Immature natural killer cell (primary cell): ENCODE data around the gene EXOC5. TPM values are rescaled to one million over a fixed set of nuclear protein-coding genes. Genes with fewer than 3 reads are reported as not detected.
A peak's percentile ranks its signal among the peaks of the same experiment; 100 is the strongest.

Experiments used
- DNase-seq, 3 donors: peaks; one replicate each; pipeline ENCODE4 v3.0.0; 2022; ENCODE audit warnings: mixed read lengths in 1 of 3
- H3K27ac Mint-ChIP-seq, 6 donors: one replicate each; pipeline ENCODE4 v1.8.0; 2020; ENCODE audit warnings: mixed read lengths in 6 of 6, mild to moderate bottlenecking in 5 of 6, inconsistent platforms in 4 of 6, moderate library complexity in 3 of 6
- H3K27me3 Mint-ChIP-seq, 3 donors: one replicate each; pipeline ENCODE4 v1.8.0; 2020 to 2021; ENCODE audit warnings: low read depth in 3 of 3, mild to moderate bottlenecking in 3 of 3, mixed read lengths in 3 of 3, moderate library complexity in 3 of 3, inconsistent platforms in 1 of 3
- H3K36me3 Mint-ChIP-seq, 3 donors: one replicate each; pipeline ENCODE4 v1.8.0; 2020; ENCODE audit warnings: mixed read lengths in 3 of 3, inconsistent platforms in 2 of 3, mild to moderate bottlenecking in 2 of 3
- H3K4me1 Mint-ChIP-seq, 2 donors: one replicate each; pipeline ENCODE4 v1.8.0; 2020; ENCODE audit warnings: inconsistent platforms in 2 of 2, mild to moderate bottlenecking in 2 of 2, mixed read lengths in 2 of 2, moderate library complexity in 1 of 2
- H3K4me3 Mint-ChIP-seq, 5 donors: one replicate each; pipeline ENCODE4 v1.8.0; 2020; ENCODE audit warnings: mild to moderate bottlenecking in 5 of 5, mixed read lengths in 5 of 5, inconsistent platforms in 3 of 5, moderate library complexity in 3 of 5
- H3K9me3 Mint-ChIP-seq, 6 donors: one replicate each; pipeline ENCODE4 v1.8.0; 2020; ENCODE audit warnings: mild to moderate bottlenecking in 6 of 6, mixed read lengths in 6 of 6, inconsistent platforms in 4 of 6, moderate library complexity in 3 of 6
- polyA plus RNA-seq, 3 donors: library from polyadenylated mRNA; unstranded; fragments of 300-500 nt; fragmentation: Illumina TruSeq; gene quantifications; one replicate each; pipeline ENCODE4 v1.2.3, GENCODE V29; 2021

The EXOC5 gene
- polyA plus RNA-seq: 10 to 100 TPM; 46.4 to 69.3 (median 59.6) TPM

- H3K27me3 Mint-ChIP-seq: peaks cover 8 to 15% (median 13%) of the 10 kb centered on the region in 3 donors
- H3K9me3 Mint-ChIP-seq: no peaks in the 10 kb centered on the region
- peak within 1 kb of the TSS; percentile 98 to 99 (median 99) for H3K4me3 Mint-ChIP-seq
- DNase-seq: peak; percentile 88 to 89 (median 89)
- H3K27ac Mint-ChIP-seq: peak within 1 kb of the TSS; percentile 96 to 99 (median 98)
- H3K4me1 Mint-ChIP-seq: peaks cover 59 to 88% of the 10 kb centered on the region in 2 donors
- no peaks in the 10 kb centered on the region for H3K36me3 Mint-ChIP-seq
These were observed at the start of gene EXOC5, which contains the start of gene AP5M1 for GRCh38 chr14:57268161-57269069. Gene EXOC5 (minus strand): TSS chr14:57268905. CDS start chr14:57268648, 257 bp downstream. Gene AP5M1 (plus strand): TSS chr14:57268971. CDS start chr14:57269315, 344 bp downstream.

DNA sequence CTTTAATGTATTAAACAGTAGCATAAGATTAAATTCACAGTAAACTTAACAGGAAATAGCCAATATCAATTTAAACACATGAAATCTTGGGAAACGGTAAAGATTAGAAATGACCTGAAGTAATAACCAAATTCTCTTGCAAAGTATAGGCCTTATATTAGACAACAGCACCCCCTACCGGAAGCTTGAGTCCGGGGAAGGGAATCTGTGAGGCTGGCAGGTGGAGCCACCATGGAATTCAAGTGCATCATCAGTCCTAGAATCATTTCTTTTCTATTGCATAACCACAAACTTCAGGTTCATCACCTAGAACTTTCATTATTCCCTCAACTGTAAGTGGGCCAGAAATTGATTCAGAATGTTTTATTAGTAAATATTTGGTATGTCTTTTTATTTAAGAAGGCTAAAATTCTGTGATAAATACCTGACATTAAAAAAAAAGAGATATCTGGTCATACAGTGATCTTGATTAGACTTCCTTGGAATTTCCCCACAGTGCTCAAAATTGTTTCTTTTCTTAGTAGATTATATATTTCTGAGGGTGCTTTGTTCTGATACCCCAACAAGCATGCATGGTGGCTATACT lies 48.6 kb upstream of the EXOC5 start:
- H3K9me3 Mint-ChIP-seq: no peaks in the 10 kb centered on the region
- peaks cover 5 to 6% of the 10 kb centered on the region in 2 donors for H3K4me1 Mint-ChIP-seq
- no peak overlapping the region for H3K4me3 Mint-ChIP-seq
- H3K27me3 Mint-ChIP-seq: peaks cover 0 to 2% (median 0%) of the 10 kb centered on the region in 3 donors
- H3K36me3 Mint-ChIP-seq: no peaks in the 10 kb centered on the region
- peak; percentile 57 to 68 (median 64) for DNase-seq
- no peak overlapping the region for H3K27ac Mint-ChIP-seq

GRCh38 chr14:57314396-57315089 lies 45.8 kb upstream of the EXOC5 start:
- Mint-ChIP-seq H3K9me3 (no peaks in the 10 kb centered on the region), H3K27ac (peak overlapping the region in 1 of 6 donors; percentile 12), H3K27me3 (peaks cover 0 to 4% (median 0%) of the 10 kb centered on the region in 3 donors), H3K36me3 (no peaks in the 10 kb centered on the region), H3K4me1 (peaks cover 5 to 6% of the 10 kb centered on the region in 2 donors), H3K4me3 (no peak overlapping the region)
- DNase-seq: no peak

DNA sequence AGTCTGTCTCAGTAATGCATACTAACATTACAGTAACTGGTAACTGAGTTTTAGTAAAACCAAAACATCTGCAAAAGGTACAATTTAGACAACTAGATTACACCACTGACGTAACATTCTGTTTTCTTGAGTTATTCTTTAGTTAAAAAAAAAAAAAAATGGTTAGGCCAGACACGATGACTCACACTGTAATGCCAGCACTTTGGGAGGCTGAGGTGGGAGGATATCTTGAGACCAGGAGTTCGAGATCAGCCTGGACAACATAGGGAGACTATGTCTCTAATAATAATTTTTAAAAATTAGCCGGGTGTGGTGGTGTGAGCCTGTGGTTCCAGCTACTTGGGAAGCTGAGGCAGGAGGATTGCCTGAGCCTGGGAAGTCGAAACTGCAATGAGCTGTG lies 34.2 kb upstream of the EXOC5 start:
- DNase-seq: no peak
- Mint-ChIP-seq H3K9me3 (no peaks in the 10 kb centered on the region), H3K36me3 (no peaks in the 10 kb centered on the region), H3K27ac (no peak overlapping the region), H3K4me1 (no peaks in the 10 kb centered on the region), H3K4me3 (no peak overlapping the region), H3K27me3 (peaks cover 0 to 7% (median 2%) of the 10 kb centered on the region in 3 donors)

GRCh38 chr14:57299511-57299910 lies 30.8 kb upstream of the EXOC5 start:
- Mint-ChIP-seq H3K4me3 (no peak overlapping the region), H3K36me3 (no peaks in the 10 kb centered on the region), H3K9me3 (no peaks in the 10 kb centered on the region), H3K27ac (no peak overlapping the region), H3K4me1 (no peaks in the 10 kb centered on the region), H3K27me3 (peaks cover 0 to 1% (median 0%) of the 10 kb centered on the region in 3 donors)
- DNase-seq: no peak

DNA sequence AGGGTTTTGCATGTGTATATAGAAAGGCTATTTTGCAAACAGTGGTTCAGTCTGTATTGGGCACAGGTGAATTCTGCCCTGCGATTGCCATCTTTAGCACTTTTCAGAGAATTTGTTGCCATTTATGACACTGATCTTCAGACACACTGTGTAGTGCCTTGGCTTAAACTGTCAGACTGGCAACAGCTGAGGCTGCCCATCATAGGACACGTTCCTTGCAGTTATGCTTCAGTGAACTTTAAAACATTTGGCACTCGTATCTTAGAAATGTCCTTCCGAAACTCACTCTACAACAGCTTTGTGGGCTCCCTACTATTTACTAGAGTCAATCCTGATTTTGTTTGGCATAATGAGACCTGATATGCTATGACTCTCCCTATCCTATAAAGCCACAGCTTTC lies 29.1 kb upstream of the EXOC5 start:
- H3K27ac Mint-ChIP-seq: no peak overlapping the region

DNA sequence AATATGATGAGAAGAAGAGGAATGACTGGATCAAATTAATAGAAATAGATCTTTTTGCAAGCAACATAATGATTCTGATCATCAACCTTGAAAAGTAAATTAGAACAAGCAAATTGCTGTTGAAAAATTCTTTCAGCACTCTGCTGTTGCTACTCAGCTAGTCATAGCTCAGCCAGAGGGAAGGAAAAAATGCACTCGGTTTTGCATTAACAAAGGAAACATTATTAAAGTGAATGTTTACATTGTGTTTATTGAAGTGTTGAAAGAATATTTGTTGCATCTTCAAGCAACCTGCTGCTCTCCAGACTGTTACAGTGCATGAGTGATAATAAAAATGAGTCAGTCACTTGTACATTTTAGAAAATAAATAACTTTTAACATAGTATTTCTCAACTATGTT lies 26.5 kb upstream of the EXOC5 start:
- Mint-ChIP-seq H3K27me3 (no peaks in the 10 kb centered on the region), H3K4me3 (no peak overlapping the region), H3K36me3 (peaks cover 3 to 5% (median 4%) of the 10 kb centered on the region in 3 donors), H3K4me1 (no peaks in the 10 kb centered on the region), H3K27ac (no peak overlapping the region), H3K9me3 (no peaks in the 10 kb centered on the region)
- no peak for DNase-seq

More for the DNA sequence above, 29.1 kb upstream of the EXOC5 start:
- DNase-seq: no peak
- no peaks in the 10 kb centered on the region for H3K9me3 Mint-ChIP-seq
- no peaks in the 10 kb centered on the region for H3K36me3 Mint-ChIP-seq
- no peaks in the 10 kb centered on the region for H3K4me1 Mint-ChIP-seq
- H3K27me3 Mint-ChIP-seq: no peaks in the 10 kb centered on the region
- H3K4me3 Mint-ChIP-seq: no peak overlapping the region

DNA sequence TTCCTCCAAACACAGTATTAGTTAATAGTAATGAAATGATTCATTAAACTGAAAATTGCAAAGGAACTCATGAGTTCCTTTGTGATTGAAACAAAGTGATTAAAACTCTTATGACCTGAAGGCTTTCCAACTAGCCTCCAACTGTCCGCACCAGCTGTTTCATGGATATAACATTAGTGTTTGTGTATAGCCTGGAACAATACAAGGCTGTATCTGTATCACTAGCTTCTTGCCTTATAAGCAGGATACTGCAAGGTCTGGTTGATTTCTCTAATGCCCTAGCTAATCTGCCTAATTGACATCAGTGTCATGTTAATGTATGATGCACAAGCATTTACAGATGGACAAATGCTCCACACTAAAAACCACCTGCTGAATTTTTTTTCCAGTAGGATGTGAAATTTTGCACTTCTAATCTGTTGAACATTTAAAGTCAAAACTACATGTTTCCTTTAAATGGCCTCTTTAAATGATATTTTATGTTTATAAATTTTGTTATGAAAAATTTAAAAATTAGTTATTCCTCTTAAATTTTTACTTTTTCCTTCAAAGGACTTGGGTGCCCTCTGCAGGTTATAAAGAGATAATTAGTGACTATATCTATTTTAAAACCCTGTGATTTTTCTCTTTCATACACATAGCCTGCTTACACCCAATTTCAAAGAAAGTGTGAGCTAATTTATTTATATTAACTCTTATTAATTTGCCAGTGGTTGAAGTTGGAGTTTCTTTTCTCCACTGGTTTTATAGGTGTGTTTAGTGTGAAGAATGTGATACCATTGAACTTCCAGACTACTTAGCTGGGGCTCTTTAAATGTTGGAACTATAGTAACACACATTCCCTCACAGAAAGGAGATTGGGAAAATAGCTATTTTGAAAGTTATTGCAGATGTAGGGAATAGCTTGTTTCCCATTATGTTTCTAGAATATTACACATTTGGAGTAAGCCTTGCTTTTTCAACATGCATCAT lies 25.4 kb upstream of the EXOC5 start:
- Mint-ChIP-seq H3K4me1 (no peaks in the 10 kb centered on the region), H3K27ac (no peak overlapping the region), H3K4me3 (no peak overlapping the region), H3K36me3 (peaks cover 5 to 11% (median 7%) of the 10 kb centered on the region in 3 donors), H3K9me3 (no peaks in the 10 kb centered on the region), H3K27me3 (no peaks in the 10 kb centered on the region)
- no peak for DNase-seq

GRCh38 chr14:57291692-57292647 lies 23.3 kb upstream of the EXOC5 start:
- H3K36me3 Mint-ChIP-seq: peaks cover 5 to 15% (median 10%) of the 10 kb centered on the region in 3 donors
- no peak overlapping the region for H3K4me3 Mint-ChIP-seq
- no peak overlapping the region for H3K27ac Mint-ChIP-seq

DNA sequence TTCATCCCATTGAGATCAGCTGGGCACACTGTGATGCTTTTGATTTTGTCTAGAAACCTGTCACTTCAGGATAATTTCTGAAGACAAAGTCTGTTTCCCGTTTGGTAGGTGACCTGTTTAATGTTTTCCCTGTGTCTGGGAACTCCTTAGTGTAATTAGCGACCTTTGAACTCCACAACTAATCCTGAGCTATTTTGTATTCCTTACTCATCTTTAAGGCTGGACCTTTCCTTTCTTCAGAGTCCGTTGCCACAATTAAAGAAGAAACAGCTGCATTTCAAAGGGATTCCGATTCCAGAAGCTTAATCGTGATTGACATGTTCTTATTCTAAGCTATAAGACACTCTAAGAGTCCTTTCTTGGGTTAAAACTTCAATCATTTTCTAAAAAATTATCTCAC lies 22.0 kb upstream of the EXOC5 start:
- Mint-ChIP-seq H3K27me3 (no peaks in the 10 kb centered on the region), H3K4me1 (no peaks in the 10 kb centered on the region), H3K9me3 (no peaks in the 10 kb centered on the region), H3K27ac (no peak overlapping the region), H3K36me3 (peaks cover 5 to 19% (median 10%) of the 10 kb centered on the region in 3 donors), H3K4me3 (no peak overlapping the region)
- DNase-seq: no peak

More at GRCh38 chr14:57291692-57292647, 23.3 kb upstream of the EXOC5 start:
- H3K4me1 Mint-ChIP-seq: no peaks in the 10 kb centered on the region
- H3K9me3 Mint-ChIP-seq: no peaks in the 10 kb centered on the region
- no peak for DNase-seq
- H3K27me3 Mint-ChIP-seq: no peaks in the 10 kb centered on the region

GRCh38 chr14:57287745-57288144 lies 19.0 kb upstream of the EXOC5 start:
- no peaks in the 10 kb centered on the region for H3K9me3 Mint-ChIP-seq
- H3K4me3 Mint-ChIP-seq: no peak overlapping the region
- H3K4me1 Mint-ChIP-seq: no peaks in the 10 kb centered on the region
- peaks cover 10 to 34% (median 22%) of the 10 kb centered on the region in 3 donors for H3K36me3 Mint-ChIP-seq
- no peak overlapping the region for H3K27ac Mint-ChIP-seq
- H3K27me3 Mint-ChIP-seq: no peaks in the 10 kb centered on the region
- no peak for DNase-seq

GRCh38 chr14:57277062-57277461 lies 8.4 kb upstream of the EXOC5 start:
- no peak overlapping the region for H3K4me3 Mint-ChIP-seq
- no peaks in the 10 kb centered on the region for H3K27me3 Mint-ChIP-seq
- peaks cover 10 to 43% of the 10 kb centered on the region in 2 donors for H3K4me1 Mint-ChIP-seq
- no peak overlapping the region for H3K27ac Mint-ChIP-seq
- no peaks in the 10 kb centered on the region for H3K9me3 Mint-ChIP-seq
- H3K36me3 Mint-ChIP-seq: peaks cover 7 to 26% (median 20%) of the 10 kb centered on the region in 3 donors
- no peak for DNase-seq
